Stimulated activated naive CD8-positive, alpha-beta T cell treated with anti-CD3 and anti-CD28 coated beads, Interleukin-15, Interleukin-2, amounts not matched to agents 100 U/mL and 50 U/mL, for 24 hours (primary cell): ENCODE data around the gene TFEC.
"Not testable (repeated sequence)": the region's sequence is repeated elsewhere in the genome, so short reads cannot be mapped to it uniquely, and the experiment has no call there.

Experiments used
- ATAC-seq: fragments of 150-1000 bp; cut with Tn5 transposase; one replicate; pipeline ENCODE4 v1.10.0; 2021
- DNase-seq: peaks from one replicate; pipeline ENCODE4 v3.0.0; 2021

Gene TFEC, protein sequence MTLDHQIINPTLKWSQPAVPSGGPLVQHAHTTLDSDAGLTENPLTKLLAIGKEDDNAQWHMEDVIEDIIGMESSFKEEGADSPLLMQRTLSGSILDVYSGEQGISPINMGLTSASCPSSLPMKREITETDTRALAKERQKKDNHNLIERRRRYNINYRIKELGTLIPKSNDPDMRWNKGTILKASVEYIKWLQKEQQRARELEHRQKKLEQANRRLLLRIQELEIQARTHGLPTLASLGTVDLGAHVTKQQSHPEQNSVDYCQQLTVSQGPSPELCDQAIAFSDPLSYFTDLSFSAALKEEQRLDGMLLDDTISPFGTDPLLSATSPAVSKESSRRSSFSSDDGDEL

GRCh38 chr7:116030651-116031276 lies at the start of gene TFEC:
Gene TFEC, minus strand, starts transcription at chr7:116030763. Its CDS starts 46,322 bp downstream, at chr7:115984441.
- ATAC-seq (no peak), DNase-seq (no peak)

DNA sequence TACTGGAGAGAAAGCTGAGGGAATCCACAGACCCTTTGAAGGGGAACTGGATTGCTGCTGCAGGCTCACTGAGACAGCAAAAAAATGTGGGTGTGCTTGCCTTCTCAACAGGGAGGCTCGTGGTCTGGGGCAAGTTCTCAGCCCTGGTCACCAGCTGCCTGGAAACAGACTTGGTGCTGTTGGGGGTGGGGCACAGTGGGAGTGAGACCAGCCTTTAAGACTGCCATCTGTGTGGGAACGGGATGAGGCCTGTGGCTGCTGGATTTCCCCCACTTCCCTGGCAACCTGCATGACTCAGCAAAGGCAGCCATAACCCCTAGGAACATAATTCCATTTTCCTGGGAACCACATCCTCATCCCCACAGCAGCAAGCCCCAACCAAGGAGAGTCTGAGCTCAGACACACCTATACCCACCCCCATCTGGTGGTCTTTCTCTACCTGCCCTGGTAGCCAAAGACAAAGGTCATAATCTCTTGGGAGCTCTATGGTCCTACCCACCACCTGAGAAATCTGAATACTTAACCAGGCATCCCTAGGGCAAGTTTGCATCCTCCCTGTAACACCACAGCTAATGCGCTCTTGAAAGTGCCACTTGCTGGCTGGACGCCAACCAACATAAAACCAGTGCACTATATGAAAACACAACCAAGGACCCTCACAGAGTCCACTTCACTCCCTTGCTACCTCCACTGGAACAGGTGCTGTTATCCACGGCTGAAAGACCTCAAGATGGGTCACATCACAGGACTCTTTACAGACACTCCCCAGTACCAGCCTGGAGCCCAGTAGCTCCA lies 45.0 kb upstream of the TFEC start:
- no peak for ATAC-seq

DNA sequence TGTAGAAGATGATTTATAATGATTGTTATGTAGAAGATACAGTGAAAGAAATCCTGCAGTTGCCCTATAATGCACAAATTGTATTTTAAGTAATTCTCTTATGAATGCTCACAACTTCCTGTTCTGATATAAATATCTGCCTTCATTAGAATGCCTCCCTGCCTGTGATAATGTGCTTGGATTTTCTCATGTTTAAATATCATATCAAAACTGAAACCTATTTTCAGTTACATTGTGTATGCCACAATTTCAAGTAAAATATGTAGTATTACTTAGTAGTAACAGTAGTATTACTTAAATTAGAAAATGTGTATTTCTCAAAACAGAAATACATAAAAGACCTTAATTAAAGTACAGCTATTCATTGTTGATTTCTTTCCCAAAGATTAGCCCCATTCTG lies 41.1 kb upstream of the TFEC start:
- DNase-seq: no peak
- ATAC-seq: no peak

More for the DNA sequence above, 45.0 kb upstream of the TFEC start:
- DNase-seq: no peak

DNA sequence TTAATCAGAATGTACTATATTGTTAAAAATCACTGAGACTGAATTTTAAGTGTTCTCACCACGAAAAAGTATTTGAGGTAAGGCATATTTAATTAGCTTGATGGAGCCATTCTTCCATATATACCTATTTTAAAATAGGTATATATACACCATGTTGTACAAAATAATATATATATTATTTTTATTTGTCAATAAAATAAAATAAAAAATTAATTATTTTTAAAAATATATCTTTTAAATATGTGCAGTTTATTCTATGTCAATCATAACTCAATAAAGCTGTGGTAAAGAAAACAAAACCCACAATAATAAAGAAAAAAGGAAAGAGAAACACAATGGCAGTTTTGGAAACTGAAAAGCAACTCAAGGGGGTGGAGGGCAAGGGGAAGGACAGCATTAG lies 33.6 kb upstream of the TFEC start:
- no peak for ATAC-seq

DNA sequence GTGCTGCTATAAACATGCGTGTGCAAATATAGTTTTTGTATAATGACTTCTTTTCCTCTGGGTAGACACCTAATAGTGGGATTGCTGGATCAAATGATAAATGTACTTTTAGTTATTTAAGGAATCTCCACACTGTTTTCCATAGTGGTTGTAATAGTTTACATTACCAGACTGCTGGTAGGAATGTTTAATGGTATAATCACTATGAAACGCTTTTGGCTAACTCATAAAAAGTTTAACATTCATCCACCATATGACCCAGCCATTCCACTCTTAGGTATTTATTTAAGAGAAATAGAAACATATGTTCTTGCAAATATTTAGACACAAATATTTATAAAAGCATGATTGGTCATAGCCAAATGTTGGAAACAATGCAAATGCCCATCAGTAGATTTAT lies 32.1 kb upstream of the TFEC start:
- DNase-seq (no peak), ATAC-seq (no peak)

More for the DNA sequence above, 33.6 kb upstream of the TFEC start:
- no peak for DNase-seq

- DNase-seq (no peak), ATAC-seq (no peak)
Observed at GRCh38 chr7:116052006-116052405, 21.4 kb upstream of the TFEC start.

GRCh38 chr7:116047261-116047660 lies 16.7 kb upstream of the TFEC start:
- ATAC-seq: not testable (repeated sequence)

GRCh38 chr7:116045532-116045931 lies 15.0 kb upstream of the TFEC start:
- no peak for DNase-seq
- ATAC-seq: no peak

More at GRCh38 chr7:116047261-116047660, 16.7 kb upstream of the TFEC start:
- DNase-seq: not testable (repeated sequence)

DNA sequence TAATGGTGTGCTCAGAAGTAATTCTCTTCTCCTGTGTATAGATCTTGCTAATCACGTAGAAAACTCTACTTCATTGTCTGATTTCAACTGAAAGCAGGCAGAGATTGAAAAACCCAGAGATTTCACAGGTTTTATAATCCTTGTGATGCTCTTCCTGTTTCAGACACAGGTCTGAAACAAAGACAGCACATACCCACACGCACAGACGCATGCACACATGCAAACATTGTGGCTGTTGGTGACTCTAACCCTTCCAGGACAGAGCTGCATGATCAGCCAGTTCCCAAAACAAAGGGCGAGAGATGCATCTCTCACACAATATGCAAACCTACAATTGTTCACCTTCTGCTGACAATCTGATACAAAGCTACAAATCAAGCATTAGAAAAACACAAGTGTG lies 11.1 kb upstream of the TFEC start:
- ATAC-seq (no peak), DNase-seq (no peak)

- ATAC-seq (no peak), DNase-seq (no peak)
Observed at GRCh38 chr7:116037401-116037800, 6.8 kb upstream of the TFEC start.

- DNase-seq (no peak), ATAC-seq (no peak)
Observed at GRCh38 chr7:116034411-116034810, 3.8 kb upstream of the TFEC start.

GRCh38 chr7:116032886-116033285 lies 2.3 kb upstream of the TFEC start:
- no peak for ATAC-seq

DNA sequence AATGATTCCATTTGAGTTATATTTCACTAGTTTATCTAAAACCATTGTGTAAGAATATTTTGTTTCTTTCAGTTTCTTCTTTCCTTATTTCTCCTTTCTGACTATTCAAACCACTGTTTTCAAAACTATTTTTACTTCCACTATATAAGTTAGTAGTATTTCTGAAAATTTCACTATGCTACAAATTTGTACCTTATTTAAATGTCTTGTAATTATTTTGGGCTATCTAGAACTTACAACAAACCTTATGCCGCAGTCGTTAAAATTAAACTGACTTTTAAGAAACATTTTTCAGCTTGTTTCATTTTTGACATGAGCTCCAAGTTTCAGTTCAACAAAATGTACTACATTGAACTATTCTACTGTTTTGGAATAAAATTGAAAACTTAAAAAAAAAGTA lies 1.8 kb downstream of the TFEC start:
- ATAC-seq: no peak

More at GRCh38 chr7:116032886-116033285, 2.3 kb upstream of the TFEC start:
- no peak for DNase-seq

DNA sequence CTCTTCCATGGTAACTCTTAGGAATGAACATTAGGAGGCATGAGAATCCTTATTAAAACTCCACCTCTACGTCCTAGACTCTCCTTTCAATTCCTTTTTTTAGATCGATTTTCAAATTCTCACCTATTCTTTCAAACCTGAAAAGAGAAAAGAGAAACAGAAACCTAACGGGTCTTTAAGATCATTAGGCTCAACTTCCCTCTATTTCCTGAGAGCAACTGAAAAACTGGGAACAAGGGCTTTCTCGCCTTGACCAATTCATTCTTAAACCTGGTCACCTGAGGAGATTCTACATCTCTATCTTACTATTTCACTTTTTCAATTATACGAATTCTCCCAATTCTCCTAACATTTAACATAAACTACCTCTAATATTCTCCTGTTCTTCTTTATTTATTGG lies 2.8 kb downstream of the TFEC start:
- ATAC-seq: no peak
- no peak for DNase-seq

More for the DNA sequence above, 1.8 kb downstream of the TFEC start:
- no peak for DNase-seq

GRCh38 chr7:116024826-116025809 lies 5.4 kb downstream of the TFEC start:
- ATAC-seq (no peak), DNase-seq (no peak)

GRCh38 chr7:116021237-116021636 lies 9.3 kb downstream of the TFEC start:
- DNase-seq (no peak), ATAC-seq (no peak)

GRCh38 chr7:116018731-116019130 lies 11.8 kb downstream of the TFEC start:
- ATAC-seq: no peak
- no peak for DNase-seq

- ATAC-seq: no peak
Observed at GRCh38 chr7:116013675-116014074, 16.9 kb downstream of the TFEC start.

GRCh38 chr7:116011584-116011983 lies 19.0 kb downstream of the TFEC start:
- DNase-seq (no peak), ATAC-seq (no peak)

More at GRCh38 chr7:116013675-116014074, 16.9 kb downstream of the TFEC start:
- no peak for DNase-seq

DNA sequence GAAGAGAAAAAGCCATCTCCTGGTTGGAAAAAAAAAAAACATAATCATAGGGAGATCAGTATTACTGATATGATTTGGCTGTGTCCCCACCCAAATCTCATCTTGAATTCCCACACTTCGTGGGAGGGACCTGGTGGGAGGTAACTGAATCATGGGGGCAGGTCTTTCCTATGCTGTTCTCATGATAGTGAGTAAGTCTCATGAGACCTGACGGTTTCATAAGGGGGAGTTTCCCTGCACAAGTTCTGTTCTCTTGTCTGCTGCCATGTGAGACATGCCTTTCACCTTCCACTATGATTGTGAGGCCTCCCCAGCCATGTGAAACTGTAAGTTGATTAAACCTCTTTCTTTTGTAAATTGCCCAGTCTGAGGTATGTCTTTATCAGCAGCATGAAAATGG lies 25.8 kb downstream of the TFEC start:
- ATAC-seq, DNase-seq: not testable (repeated sequence)

DNA sequence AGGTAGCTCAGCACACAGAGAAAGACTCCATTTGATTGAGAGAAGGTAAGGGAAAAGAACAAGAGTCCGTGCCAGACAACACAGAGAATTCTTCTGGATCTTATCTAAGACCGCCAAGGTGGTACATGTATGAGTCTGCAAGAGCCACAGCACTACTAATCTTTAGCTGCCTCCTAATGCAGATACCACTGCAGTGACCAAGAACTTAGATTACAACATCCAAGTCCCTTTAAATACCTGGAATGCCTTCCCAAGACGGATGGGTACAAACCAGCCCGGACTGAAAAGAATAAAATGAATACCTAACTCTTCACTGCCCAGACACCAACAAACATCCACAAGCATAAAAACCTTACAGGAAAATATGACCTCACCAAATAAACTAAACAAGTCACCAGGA lies 33.3 kb downstream of the TFEC start:
- ATAC-seq (no peak), DNase-seq (no peak)

- DNase-seq (no peak), ATAC-seq (no peak)
Observed at GRCh38 chr7:115995701-115996100, 34.9 kb downstream of the TFEC start.
